ENCODE results near the gene EFCAB9.
A peak's percentile ranks its signal among the peaks of the same experiment; 100 is the strongest.
"Not testable (repeated sequence)": the region's sequence is repeated elsewhere in the genome, so short reads cannot be mapped to it uniquely, and the experiment has no call there.

The EFCAB9 gene

DNA sequence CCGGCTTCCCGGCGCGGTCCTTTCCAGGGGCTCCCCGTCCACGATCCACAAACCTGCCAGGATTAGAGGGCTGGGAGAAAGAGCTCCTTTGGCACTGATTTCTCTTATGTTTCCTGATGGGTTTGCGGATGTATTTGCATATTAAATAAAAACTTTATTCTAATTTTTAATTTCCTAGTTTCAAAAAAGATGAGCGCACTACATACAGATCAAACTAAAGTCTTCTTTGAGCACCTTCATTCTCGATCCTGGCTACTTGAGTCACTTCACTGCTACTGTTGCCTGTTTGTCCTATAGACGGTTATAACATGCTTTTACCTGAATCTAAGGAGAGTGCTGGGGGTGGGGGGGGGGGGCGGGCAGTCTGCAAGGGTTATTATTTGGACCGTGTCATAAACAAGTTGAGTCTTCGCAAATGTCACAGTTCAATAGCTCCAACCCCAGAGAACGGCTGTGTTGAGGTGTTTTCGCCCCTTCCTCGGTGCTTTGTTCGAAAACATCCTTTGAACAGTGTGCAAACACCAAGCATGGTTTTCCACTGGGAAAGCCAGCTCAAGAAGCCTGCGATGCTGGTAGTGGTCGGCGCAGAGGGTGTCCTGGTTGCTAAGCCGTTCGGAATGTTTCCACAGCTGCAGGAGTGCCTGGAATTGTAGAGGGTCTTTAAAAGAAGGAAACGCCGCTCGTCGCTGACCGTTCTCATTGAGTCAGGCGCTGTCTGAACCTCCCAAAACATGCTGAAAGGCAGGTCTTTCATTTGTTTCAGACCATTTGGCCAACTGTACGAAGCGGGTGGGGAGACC, 4.9 kb upstream of the EFCAB9 start:
- no peak for DNase-seq

DNA sequence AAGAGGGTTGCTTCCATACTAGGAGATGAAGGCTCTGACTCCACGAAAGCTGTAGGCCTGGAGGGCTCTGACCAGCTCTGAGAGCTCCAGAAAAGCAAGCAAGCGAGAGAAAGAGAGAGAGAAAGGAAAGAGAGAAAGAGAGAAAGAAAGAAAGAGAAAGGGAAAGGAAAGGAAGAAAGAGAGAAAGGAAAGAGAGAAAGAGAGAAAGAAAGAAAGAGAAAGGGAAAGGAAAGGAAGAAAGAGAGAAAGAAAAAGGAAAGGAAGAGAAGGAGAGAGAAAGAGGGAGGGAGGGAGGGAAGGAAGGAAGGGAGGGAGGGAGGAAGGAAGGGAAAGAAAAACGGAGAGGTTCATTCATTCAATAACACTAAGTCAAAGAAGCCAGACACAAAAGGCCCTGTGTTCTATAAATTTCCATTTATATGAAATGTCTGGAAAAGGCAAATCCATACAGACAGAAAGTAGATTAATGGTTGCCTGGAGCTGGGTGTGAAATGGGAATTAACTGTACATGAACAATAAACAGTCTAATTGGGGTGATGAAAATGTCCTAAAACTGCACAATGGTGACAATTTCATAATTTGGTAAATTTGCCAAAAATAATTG, 4.2 kb upstream of the EFCAB9 start:
- DNase-seq, result no peak

DNA sequence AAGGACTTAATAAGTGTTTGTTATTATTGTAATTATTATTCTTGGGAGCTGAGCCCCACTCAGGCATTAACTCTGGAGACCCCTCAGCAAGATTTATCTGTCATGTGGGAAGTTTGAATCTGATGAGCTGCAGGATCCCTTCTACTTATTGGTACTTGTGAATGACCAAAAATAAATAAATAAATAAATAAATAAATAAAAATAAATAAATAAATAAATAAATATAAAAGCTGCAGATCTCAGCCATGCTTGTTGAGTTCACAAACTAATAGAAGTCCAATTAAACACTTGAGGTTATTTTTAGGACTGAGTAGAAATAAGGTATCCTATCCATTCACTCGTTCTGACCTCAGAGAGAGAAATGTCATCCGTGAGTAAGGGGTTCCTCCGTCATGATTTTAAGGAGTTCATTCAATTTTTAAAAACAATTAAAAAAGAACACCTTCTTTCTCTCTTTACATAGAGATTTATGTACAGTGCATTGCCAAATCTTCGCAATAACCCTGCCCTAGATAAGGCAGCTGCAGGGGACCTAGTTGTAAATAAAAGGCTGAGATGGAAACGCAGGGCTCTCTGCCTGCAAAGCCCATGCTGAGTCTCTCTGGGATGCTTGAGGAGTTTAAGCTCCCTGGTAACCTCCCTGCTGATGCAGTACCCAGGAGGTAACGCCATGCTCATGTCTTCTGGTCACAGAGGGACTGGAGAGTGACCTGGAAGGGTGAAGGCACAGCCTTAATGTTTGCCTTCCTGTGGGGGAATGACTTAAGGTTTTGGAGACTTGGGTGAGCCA, 1.2 kb downstream of the EFCAB9 start:
- no peak for DNase-seq

DNA sequence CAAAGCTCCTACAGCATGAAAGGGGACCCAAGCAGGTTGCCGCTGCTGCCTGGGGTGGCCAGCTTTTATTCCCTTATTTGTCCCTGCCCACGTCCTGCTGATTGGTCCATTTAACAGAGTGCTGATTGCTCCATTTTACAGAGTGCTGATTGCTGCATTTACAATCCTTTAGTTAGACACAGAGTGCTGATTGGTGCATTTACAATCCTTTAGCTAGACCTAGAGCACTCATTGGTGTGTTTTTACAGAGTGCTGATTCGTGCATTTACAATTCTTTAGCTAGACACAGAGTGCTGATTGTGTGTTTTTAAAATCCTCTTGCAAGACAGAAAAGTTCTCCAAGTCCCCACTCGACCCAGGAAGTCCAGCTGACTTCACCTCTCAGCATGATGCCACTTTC, 3.8 kb downstream of the EFCAB9 start:
- DNase-seq, result not testable (repeated sequence)

DNA sequence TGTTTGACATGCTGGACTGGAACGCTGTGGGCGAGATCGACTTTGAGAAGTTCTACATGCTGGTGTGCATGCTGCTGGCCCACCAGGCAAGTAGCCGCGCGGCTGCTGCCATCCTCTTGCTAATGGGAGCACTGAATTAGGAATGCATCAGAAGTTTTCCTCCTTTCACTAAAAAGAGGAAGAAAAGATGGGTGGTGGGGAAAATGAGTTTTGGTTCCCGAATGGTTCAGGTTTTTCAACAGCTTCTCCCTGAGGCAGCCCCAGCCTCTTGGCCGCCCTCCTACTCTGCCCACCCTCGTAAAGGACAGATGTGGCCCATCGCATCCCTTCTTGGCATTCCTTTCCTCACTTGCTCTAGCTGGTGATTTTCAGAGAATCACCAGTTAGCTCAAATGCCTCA, 5.5 kb downstream of the EFCAB9 start:
- DNase-seq, result no peak

DNA sequence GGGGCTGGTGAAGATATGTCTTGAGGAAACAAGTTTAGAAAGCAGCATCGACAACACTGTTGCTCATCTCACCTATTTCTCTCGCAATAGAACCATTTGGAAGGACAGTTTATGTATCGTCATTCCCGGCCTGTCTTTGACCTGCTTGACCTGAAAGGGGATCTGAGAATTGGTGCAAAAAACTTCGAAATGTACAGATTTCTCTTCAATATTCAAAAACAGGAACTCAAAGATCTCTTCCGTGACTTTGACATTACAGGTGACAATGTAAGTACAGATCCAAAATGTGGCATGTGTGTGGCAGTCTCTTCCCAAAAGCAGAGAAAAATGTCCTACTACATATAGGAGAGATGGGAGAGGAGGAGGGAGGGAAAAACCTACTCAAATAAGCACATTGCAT, 6.5 kb downstream of the EFCAB9 start:
- no peak for DNase-seq

DNA sequence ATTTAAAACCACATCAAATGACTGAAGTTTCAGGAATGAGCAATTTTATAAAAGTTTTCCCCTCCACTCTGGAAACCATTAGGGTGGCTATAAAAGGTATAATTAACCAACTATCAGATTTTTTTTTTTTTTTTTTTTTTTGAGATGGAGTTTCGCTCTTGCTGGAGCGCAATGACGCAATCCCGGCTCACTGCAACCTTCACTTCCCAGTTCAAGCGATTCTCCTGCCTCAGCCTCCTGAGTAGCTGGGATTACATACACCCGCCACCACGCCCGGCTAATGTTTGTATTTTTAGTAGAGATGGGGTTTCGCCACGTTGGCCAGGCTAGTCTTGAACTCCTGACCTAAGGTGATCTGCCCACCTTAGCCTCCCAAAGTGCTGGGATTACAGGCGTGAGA, 12.0 kb downstream of the EFCAB9 start:
- not testable (repeated sequence) for DNase-seq

DNA sequence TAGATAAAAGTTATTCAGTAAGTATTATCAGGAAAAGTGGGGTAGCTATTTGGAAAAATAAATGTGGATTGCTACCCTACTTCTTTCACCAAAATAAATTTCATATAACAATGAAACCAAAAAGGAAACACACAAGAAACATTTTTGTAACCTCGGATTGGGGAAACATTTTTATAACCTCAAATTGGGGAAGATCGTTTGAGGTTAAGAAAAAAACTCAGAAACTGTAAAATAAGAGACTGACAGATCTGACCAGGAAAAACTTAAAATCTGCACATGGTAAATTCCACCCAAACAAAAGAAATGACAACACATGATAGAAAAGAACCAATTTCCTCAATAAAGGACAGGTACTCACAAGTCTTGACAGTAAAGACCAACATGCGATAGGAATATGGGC, 13.5 kb downstream of the EFCAB9 start:
- no peak for DNase-seq

DNA sequence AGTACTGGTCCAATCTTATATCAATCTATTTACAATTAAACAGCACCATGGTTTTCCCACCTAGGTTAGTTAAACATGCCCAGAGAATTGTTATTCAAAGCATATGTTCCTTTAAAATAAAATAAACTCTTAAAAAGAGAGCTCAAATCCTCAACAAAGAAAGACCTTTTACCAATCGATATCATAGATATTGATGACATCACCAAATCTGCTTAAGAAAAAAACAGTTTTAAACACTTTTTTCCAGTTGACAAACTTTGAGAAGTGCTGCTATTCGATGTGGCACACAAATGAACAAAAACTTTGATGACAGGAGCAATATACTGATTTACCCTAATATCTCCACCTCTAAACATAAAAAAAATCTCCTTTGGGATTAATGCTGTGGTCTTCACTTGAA, 15.7 kb downstream of the EFCAB9 start:
- no peak for DNase-seq

DNA sequence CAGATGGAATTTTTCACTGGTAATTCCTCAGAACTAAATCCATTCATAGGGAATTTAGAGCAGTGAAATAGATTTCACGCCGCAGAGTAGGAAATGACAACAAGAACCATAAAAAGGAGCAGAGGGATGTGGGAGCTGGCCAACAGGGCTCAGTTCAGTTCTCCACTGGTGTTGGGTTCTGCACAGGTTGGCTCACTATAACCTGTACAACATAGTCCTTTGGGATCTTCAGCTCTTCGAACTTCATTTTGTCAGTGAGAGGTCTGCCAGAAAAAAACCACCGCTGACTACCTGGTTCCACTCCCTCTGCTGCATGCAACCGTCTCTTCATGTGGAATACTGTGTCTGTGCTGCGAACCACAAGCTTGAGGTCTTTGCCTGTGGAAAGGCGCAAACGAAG, 17.7 kb downstream of the EFCAB9 start:
- no peak for DNase-seq

DNA sequence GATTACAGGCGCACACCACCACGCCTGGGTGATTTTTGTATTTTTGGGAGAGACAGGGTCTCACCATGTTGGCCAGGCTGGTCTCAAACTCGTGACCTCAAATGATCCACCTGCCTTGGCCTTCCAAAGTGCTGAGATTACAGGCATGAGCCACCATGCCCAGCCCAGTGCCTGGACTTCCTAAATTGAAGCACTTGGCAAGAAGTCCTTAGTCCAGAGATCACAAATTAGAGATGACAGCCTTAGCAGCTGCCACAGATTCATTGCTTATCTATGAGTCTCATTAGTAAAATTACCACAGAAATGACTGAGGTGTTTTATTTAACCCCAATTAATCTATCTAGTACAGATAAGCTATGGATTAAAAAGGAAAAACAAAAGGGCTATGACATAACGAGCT, 19.2 kb downstream of the EFCAB9 start:
- DNase-seq, result no peak

DNA sequence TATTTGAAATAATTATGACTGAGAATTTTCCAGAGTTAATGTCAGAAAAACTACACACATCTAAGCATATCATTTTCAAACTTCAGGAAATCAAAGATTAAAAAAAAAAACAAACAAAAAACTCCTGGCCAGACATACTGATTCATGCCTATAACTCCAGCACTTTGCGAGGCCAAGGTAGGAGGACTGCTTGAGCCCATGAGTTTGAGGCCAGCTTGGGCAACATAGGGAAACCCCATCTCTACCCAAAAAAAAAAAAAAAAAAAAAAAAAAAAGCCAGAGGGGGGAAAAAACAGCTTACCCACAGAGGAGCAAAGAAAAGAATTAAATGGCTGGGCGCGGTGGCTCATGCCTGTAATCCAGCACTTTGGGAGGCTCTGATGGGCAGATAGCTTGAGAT, 22.4 kb downstream of the EFCAB9 start:
- no peak for DNase-seq

DNA sequence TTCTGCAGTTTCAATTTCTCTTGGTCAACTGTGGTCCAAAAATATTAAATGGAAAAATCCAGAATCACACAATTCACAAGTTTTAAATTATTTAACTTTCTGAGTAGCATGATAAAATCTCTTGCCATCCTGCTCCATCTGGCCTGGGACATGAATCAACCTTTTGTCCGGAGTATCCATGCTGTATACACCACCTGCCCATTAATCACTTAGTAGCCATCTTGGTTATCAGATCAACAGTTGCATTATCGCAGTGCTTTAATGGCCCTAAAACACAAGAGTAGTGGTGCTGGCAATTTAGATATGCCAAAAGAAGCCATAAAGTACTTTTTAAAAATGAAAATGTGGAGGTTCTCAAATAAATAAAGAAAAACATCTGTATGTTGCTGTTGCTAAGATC, 25.3 kb downstream of the EFCAB9 start:
- no peak for DNase-seq

DNA sequence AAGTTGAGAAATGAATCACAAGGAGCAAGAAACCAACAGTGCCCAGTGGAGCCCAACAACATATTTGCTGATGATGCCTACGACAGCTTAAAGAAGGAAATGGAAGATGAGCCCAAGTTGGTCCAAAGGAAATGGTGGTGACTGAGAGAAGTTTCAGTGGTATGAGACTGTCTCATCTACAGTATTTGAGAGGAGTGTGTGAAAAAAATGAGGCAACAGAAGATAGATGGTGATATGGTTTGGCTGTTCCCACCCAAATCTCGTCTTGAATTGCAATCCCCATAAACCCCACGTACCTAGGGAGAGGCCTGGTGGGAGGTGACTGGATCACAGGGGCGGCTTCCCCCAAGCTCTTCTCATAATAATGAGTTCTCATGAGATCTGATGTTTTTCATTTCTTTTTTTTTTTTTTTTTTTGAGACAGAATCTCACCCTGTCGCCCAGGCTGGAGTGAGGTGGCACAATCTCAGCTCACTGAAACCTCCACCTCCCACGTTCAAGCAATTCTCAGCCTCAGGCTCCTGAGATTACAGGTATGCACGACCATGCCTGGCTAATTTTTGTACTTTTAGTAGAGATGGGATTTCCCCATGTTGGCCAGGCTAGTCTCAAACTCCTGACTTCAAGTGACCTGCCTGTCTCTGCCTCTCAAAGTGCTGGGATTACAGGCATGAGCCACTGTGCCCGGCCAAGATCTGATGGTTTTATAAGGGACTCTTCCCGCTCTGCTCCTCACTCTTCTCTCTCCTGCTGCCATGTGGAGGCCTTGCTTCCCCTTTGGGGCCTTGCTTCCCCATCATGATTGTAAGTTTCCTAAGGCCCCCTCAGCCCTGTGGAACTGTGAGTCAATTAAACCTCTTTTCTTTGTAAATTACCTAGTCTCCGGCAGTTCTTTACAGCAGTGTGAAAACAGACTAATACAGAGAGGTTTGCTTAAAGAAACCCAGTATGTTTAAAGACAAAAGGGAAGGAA, 30.2 kb downstream of the EFCAB9 start:
- DNase-seq, result peak; percentile 65

DNA sequence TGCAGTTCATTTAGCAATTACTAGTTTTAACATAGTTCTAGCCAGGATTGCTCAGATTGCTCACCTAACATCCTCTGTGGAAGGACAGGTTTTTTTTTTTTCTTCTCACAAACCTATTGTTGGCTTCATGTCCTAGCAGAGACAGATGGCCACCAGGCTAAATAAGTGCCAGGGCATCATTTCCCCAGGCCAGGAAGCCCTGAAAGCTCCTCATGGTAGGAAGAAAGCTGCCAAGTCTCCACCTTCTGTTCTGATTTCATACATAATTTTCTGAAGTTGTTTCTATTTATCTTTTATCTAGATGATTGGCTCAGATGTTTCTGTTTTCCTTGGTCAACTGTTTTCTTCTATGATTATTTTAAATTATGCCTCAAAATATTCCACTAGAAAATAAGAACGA, 31.0 kb downstream of the EFCAB9 start:
- no peak for DNase-seq

DNA sequence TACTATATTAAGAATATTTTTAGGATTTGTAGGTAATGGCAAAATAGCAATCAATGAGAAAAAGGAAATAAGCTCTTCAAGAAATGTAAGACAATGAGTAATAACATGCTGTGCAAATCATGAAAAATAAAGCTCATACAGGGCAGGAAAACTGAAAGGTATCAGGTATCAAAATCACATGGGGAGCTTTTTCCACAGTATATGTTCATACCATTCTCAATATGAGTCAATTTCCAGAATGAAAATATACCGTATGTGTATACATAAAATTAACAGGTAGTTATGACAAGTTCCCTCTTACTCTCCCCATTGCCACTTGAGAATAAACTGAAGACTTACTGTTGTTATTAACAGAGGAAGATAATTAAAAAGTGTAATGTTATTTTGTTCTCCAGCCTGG, 35.9 kb downstream of the EFCAB9 start:
- DNase-seq, result no peak

DNA sequence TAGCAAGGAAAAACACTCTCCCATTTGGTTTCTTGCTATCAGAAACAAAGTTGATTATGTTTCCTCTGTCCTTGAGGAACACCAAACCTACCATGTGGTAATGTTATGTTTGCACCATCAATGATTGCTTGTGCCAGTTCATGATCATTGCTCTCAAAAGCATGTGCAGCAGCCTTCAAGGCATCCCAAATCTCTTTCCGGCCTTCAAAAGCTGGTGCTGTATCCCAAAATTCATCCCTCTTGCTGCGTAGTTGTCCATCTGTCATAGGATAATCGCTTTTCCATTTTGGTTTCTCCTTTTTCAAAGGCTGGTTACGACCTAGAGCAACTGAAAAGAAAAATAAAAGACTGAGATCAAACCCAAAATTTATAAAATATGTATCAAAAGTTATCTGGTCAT, 40.1 kb downstream of the EFCAB9 start:
- DNase-seq, result no peak

DNA sequence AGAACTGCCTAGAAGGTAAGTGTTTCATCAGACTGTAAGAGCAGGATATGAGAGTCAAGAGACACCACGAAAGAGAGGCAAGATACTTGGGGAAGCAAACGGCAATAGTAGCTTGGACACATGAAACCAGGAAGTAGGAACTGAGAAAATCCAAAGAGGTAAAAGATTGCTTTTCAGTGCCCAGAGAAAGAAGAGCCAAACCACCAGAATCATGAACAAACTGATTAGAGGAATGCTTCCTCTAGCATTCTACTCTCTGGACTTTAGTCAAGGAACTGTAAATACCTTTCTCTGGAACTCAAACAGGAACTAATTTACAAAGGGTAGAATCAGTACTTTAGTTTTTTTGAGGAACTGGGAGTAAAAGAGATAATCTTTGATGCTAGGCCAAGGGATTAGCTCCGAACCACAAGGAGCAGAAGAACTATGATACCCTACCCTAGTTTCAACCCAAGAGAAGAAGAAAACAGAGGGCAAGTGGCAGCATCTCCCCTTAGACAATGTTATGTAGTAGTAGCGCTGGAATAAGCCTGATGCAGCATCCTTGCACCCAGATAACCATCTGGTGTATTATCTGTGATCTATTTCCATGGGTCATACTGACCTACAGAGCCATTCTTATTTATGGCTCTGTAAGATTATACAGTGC, 41.3 kb downstream of the EFCAB9 start:
- no peak for DNase-seq

DNA sequence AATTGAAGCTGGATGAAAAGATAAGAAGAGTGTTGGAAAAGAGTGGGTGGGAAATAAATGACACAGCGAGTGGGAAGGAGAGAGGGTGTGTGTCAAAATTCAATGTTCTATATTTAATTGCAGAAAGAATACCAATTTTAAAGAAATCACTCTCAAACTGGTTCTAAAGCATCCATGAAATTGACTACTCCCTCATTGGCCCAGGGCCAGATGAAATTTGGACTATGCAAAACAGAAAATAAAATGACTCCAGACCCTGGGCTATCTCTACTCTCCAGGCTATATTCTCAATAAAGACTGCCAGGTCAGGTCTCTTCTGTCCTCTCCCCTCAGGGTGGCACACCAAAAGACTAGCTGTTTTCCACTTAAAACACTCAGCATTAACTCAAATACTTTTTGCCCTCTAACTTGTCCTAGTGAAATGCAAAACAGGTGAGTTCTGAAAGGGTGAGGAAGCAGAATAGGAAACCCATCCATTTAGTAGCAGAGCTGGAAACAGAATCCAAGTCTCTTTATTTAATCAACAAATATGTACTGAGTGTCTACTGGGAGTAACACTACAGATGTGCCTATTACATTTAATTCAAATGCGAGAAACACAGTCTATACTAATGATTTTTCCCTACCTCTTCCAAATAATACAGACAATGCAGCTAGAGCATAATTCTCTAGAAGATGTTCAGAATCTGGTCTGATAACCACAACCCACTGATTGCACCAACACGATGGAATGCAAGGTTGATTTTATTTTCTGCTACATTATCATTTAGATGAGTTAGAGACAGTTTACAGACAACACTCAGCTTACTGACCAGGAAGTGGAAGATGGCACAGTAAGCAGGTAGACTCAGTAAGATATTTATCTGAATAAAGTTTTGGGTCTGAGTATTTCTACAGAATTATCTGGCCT, 42.1 kb downstream of the EFCAB9 start:
- no peak for DNase-seq

DNA sequence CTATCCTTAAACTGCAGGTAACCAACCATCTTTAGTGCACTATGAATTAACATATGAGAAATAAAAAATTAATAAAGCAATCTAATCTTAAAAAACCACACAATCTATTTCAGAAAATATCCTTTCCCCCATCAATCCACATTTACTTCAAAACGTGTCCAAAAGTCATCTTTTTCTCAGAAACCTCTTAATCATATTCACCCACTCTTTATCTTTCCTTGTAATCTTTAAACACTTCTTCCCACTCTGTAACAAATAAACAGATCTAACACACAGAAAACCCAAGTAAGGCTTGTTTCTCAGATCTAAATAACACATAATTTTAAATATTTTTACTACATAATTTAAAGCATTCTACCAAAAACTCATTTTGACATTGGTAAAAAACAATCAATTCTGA, 44.4 kb downstream of the EFCAB9 start:
- no peak for DNase-seq

DNA sequence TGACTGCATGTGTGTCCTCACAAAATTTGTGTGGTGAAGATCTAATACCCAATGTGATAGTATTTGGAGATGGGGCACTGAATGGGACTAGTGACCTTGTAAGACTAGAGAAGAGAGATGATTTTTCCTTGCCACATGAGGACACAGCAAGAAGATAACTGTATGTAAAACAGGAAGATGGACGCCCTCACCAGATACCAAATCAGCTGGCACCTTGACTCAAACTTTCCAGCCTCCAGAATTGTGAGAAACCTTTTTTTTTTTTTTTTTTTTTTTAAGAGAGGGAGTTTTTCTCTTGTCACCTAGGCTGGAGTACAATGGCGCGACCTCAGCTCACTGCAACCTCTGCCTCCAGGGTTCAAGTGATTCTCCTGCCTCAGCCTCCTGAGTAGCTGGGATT, 49.3 kb downstream of the EFCAB9 start:
- DNase-seq, result peak; percentile 1

Measured in stimulated activated naive CD4-positive, alpha-beta T cell treated with Interleukin-2 at 50 U/mL for 16 hours (primary cell).